Common myeloid progenitor, CD34-positive (primary cell): ENCODE results near the gene RERE.

ENCODE experiments used
- CTCF ChIA-PET: fragments of 350-600 bp; sonication (Branson Sonifier 250); formaldehyde crosslinking; loops from one replicate; lab custom pipeline; 2021; ENCODE audit warnings: antibody characterized with exemption; lab: Charles Lee
- POLR2A ChIA-PET: fragments of 350-600 bp; sonication (Branson Sonifier 250); formaldehyde crosslinking; loops from one replicate; lab custom pipeline; 2021; ENCODE audit warnings: antibody characterized with exemption; lab: Charles Lee
- DNase-seq, 3 donors: peaks; one replicate each; pipeline versions ENCODE4 v3.0.0 to v3.0.0-alpha.2; 2013
- H3K27ac ChIP-seq, 2 experiments: 1 replicate in 1 of 2; 2 replicates in 1 of 2; pipeline ENCODE4 v1.7.0; 2013; ENCODE audit warnings: inconsistent platforms in 2 of 2, low read length in 2 of 2, mild to moderate bottlenecking in 2 of 2, low read depth in 1 of 2, moderate library complexity in 1 of 2; ENCODE audit not compliant: severe bottlenecking in 2 of 2, insufficient read depth in 1 of 2, poor library complexity in 1 of 2
- H3K27me3 ChIP-seq, 5 experiments: replicated peaks in 2 of 5; 1 replicate in 3 of 5; 2 replicates in 2 of 5; pipeline versions ENCODE4 v1.6.1 to v1.7.0; 2013; ENCODE audit warnings: low read length in 4 of 5, mild to moderate bottlenecking in 2 of 5, moderate library complexity in 2 of 5, inconsistent platforms in 1 of 5; ENCODE audit not compliant: insufficient read depth in 5 of 5, control insufficient read depth in 4 of 5
- H3K36me3 ChIP-seq, 4 experiments: 1 replicate in 2 of 4; 2 replicates in 2 of 4; pipeline versions ENCODE4 v1.6.1 to v1.7.0; 2013; ENCODE audit warnings: low read length in 3 of 4, control low read depth in 1 of 4, mild to moderate bottlenecking in 1 of 4; ENCODE audit not compliant: control insufficient read depth in 4 of 4, insufficient read depth in 4 of 4
- H3K4me1 ChIP-seq, 4 experiments: 1 replicate in 3 of 4; 2 replicates in 1 of 4; pipeline versions ENCODE4 v1.6.1 to v1.7.1; 2013; ENCODE audit warnings: low read length in 3 of 4, mild to moderate bottlenecking in 3 of 4, control low read depth in 1 of 4, inconsistent platforms in 1 of 4, moderate library complexity in 1 of 4; ENCODE audit not compliant: control insufficient read depth in 4 of 4, insufficient read depth in 4 of 4; ENCODE audit errors: control extremely low read depth in 1 of 4
- H3K4me3 ChIP-seq, 7 experiments: 1 replicate in 4 of 7; 2 replicates in 3 of 7; pipeline versions ENCODE4 v1.5.1 to v1.7.0; 2013; ENCODE audit warnings: mild to moderate bottlenecking in 7 of 7, low read length in 6 of 7, moderate library complexity in 6 of 7, inconsistent platforms in 2 of 7, low read depth in 2 of 7, control low read depth in 1 of 7; ENCODE audit not compliant: insufficient read depth in 4 of 7, control insufficient read depth in 1 of 7; ENCODE audit errors: extremely low read depth in 1 of 7
- H3K9me3 ChIP-seq, 5 experiments: 1 replicate in 4 of 5; 2 replicates in 1 of 5; pipeline versions ENCODE4 v1.6.1 to v1.7.1; 2013; ENCODE audit warnings: low read length in 4 of 5, mild to moderate bottlenecking in 2 of 5, inconsistent platforms in 1 of 5, low read depth in 1 of 5, moderate library complexity in 1 of 5; ENCODE audit not compliant: control insufficient read depth in 4 of 5, insufficient read depth in 2 of 5; ENCODE audit errors: control extremely low read depth in 1 of 5
- WGBS: methylation state at CpG from one replicate; pipeline ENCODE4 v1.1.5; 2013; ENCODE audit not compliant: insufficient coverage; 5-methylcytosine and 5-hydroxymethylcytosine counted together

RERE gene

DNA sequence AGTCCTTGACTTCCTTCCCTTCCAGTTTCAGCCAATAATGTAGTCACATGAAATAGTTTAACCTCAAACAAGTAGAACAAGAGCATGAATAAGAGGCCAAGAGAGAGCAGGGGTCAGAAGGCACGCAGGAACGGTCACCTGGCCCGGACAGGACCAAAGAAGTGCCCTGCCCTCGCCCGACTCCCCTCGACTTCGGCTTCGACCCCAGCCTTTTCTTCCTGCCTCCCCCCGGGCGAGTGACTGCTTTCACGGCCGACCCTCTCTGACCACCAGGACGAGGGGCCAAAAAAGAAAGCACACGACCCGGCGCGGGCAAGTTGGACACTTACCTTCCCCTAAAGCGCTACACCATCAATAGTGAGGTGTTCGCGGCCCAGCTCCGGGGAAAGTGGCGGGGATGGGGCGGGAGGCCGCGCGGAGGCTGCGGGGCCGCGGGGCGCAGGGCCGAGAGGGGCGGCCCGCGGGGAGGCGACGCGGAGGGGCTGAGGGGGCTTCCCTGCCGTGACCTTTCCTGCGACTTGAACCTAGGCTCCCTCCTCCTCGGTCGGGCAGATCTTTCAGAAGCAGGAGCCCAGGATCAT is 519 bp downstream of the RERE start:
- CTCF ChIA-PET: interaction anchor here (0.7 to 3.7 kb wide), 2 partner anchors 9 to 32 kb away, joined by 3 to 40 read pairs; no protein-coding TSS in a partner anchor

DNA sequence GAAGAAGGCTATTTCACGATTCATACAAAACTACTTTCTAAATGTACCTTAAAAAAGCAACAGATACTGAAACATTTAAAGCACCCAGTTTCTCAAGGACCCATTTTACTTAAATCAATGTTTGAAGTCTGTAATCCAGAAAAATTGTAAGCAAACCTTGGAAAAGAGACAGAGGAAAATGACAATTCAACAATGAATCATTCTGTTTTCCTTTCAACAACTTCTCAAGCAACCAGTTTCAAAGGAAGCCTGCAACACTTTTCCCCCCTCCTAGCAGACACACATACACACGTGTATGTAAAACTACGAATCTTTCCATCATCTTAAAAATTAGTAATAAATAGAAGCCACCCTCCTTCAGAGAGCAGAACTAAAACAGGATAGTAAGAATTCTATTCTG is 1.2 kb downstream of the RERE start:
- H3K27me3 ChIP-seq: no peaks in the 10 kb centered on the region
- peak overlapping the region; percentile 92 to 95 for H3K27ac ChIP-seq

More for the DNA sequence above, 519 bp downstream of the RERE start:
- POLR2A ChIA-PET: interaction anchor here (0.7 to 2.1 kb wide), 5 partner anchors 11 to 281 kb away, joined by 4 to 6 read pairs (median 5); no protein-coding TSS in a partner anchor
- Histone ChIP-seq H3K4me1 (peaks cover 33 to 67% (median 40%) of the 10 kb centered on the region in 4 experiments), H3K9me3 (no peaks in the 10 kb centered on the region), H3K4me3 (peak overlapping the region; percentile 85 to 95 (median 91)), H3K27ac (peak overlapping the region; percentile 92 to 95), H3K36me3 (no peaks in the 10 kb centered on the region), H3K27me3 (no peaks in the 10 kb centered on the region)
- DNase-seq: no peak
- WGBS: under 1% methylated on average over 38 of the region's 41 CpGs

DNA sequence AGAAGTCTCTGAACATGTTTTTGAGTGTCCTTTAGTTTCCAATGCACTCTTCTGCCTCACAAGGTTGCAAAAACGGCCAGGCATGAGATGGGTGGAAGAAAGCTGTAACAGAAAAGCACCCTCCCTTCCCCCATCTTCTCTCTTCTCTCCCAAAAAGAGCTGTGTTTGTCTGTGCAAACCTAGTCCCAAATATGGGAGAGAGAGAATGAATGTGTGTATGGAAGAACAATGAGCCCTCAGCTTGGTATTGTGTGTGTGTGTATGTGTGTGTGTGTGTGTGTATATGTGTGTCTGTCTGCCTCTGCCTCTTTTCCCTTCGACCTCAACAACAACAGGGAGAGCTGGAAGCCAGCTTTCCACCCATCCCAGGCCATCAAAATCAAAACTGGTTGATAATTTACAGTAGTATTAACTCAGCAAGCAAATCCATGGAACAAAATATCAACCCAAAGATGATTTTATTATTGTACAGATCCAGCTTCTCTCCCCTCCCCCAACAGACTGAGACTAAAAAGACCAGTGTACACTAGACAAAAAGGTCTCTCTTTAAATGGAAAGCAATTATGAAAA is 1.8 kb downstream of the RERE start:
- Histone ChIP-seq H3K4me1 (peaks cover 33 to 63% (median 35%) of the 10 kb centered on the region in 4 experiments), H3K9me3 (no peaks in the 10 kb centered on the region), H3K27me3 (no peaks in the 10 kb centered on the region), H3K36me3 (no peaks in the 10 kb centered on the region), H3K27ac (peak overlapping the region; percentile 92 to 95), H3K4me3 (peak overlapping the region; percentile 21 to 95 (median 89))
- peak in 1 of 3 donors; percentile 33 for DNase-seq
- CTCF ChIA-PET: interaction anchor here (0.7 to 3.7 kb wide), 13 partner anchors 9 to 86 kb away, joined by 3 to 40 read pairs (median 4); no protein-coding TSS in a partner anchor
- no CpG with 5 or more reads among the region's 2 CpGs for WGBS
- POLR2A ChIA-PET: interaction anchor here (0.6 to 2.1 kb wide), 5 partner anchors 33 to 839 kb away, joined by 3 to 8 read pairs (median 4); no protein-coding TSS in a partner anchor

More for the DNA sequence above, 1.2 kb downstream of the RERE start:
- no peaks in the 10 kb centered on the region for H3K36me3 ChIP-seq
- H3K4me3 ChIP-seq: peak overlapping the region in 6 of 7 experiments; percentile 85 to 95 (median 90)
- peak in 1 of 3 donors; percentile 21 for DNase-seq
- 0% methylated on average over 1 of the region's 3 CpGs for WGBS
- POLR2A ChIA-PET: interaction anchor here (2.1 kb wide), 1 partner anchor 43 kb away, joined by 6 read pairs; no protein-coding TSS in a partner anchor
- CTCF ChIA-PET: interaction anchor here (0.7 to 3.7 kb wide), 11 partner anchors 10 to 69 kb away, joined by 3 to 40 read pairs (median 4); no protein-coding TSS in a partner anchor
- H3K9me3 ChIP-seq: no peaks in the 10 kb centered on the region
- peaks cover 32 to 65% (median 35%) of the 10 kb centered on the region in 4 experiments for H3K4me1 ChIP-seq

GRCh38 chr1:8814865-8815264 is 2.6 kb downstream of the RERE start:
- CTCF ChIA-PET: interaction anchor here (1.1 to 3.7 kb wide), 8 partner anchors 8 to 85 kb away, joined by 3 to 40 read pairs (median 6); no protein-coding TSS in a partner anchor
- Histone ChIP-seq H3K27me3 (no peaks in the 10 kb centered on the region), H3K9me3 (no peaks in the 10 kb centered on the region), H3K4me3 (peak overlapping the region in 6 of 7 experiments; percentile 2 to 95 (median 88)), H3K4me1 (peaks cover 33 to 60% (median 35%) of the 10 kb centered on the region in 4 experiments), H3K27ac (peak overlapping the region in 1 of 2 experiments; percentile 95), H3K36me3 (no peaks in the 10 kb centered on the region)
- POLR2A ChIA-PET: interaction anchor here (0.9 to 2.1 kb wide), 3 partner anchors 34 to 44 kb away, joined by 3 to 8 read pairs (median 6); no protein-coding TSS in a partner anchor
- 26% methylated on average over 3 of the region's 5 CpGs for WGBS
- DNase-seq: peak in 2 of 3 donors; percentile 45 to 50

DNA sequence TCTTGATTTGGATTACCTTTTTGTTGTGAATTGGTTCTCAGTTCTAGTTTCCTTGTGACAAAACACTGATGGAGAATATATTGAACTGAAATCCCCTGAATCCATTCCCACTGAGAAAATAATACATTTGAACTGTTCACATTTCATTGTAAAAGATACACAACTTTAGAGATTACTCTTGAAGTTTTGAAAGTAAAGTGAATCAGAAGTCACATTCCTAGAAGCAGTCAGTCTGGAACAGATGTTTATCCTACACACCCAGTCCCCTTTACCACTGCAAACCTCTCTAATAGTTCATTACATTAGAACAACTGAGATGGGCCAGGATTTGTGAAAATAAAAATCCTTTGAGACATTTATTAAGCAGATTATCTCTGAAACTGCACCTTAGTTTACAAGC is 3.4 kb downstream of the RERE start:
- peak overlapping the region in 1 of 7 experiments; percentile 95 for H3K4me3 ChIP-seq
- no peaks in the 10 kb centered on the region for H3K36me3 ChIP-seq
- DNase-seq: no peak
- H3K27ac ChIP-seq: peak overlapping the region in 1 of 2 experiments; percentile 95
- peaks cover 33 to 56% (median 34%) of the 10 kb centered on the region in 4 experiments for H3K4me1 ChIP-seq
- ChIA-PET CTCF (interaction anchor here (1.0 to 1.6 kb wide), 3 partner anchors 29 to 45 kb away, joined by 3 to 4 read pairs (median 4); no protein-coding TSS in a partner anchor), POLR2A (no interaction called here)
- H3K27me3 ChIP-seq: no peaks in the 10 kb centered on the region
- H3K9me3 ChIP-seq: no peaks in the 10 kb centered on the region

GRCh38 chr1:8813016-8813763 is 4.2 kb downstream of the RERE start:
- Histone ChIP-seq H3K4me3 (no peak overlapping the region), H3K4me1 (peaks cover 27 to 49% (median 30%) of the 10 kb centered on the region in 4 experiments), H3K27me3 (no peaks in the 10 kb centered on the region), H3K36me3 (no peaks in the 10 kb centered on the region), H3K27ac (no peak overlapping the region), H3K9me3 (no peaks in the 10 kb centered on the region)
- WGBS: 87% methylated on average over 3 of the region's 6 CpGs
- DNase-seq: no peak
- ChIA-PET POLR2A (no interaction called here), CTCF (interaction anchor here (0.6 to 1.6 kb wide), 13 partner anchors 11 to 252 kb away, joined by 3 to 7 read pairs (median 4); no protein-coding TSS in a partner anchor)
